ENCODE results near the gene GATM.

GATM gene

DNA sequence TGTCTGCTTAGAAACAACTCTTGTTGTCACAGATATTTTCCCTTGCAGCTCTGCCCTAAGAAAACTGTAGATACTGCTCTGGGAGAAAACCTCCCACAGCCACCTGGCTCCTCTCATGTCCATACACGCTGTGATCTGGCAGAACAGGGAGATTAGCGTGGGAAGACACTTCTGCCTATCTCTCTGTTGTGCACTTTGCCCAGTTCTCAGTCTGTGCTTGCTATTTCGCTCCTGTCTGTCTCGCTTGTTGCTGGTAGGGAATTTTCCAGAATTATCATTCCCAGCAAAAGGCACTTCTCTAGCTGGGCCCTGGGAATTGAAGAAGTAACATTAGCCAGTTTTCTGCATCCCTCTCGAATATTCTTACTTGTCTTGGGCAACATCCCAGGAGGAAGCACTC is 8.1 kb upstream of the GATM start:
- ChIA-PET POLR2A (interaction anchor here (0.9 to 2.7 kb wide), 2 partner anchors 10 to 16 kb away, joined by 3 to 7 read pairs; a partner anchor contains a TSS), CTCF (interaction anchor here (0.6 to 0.7 kb wide), 2 partner anchors 14 to 274 kb away, joined by 3 to 4 read pairs; no protein-coding TSS in a partner anchor)
- TF ChIP-seq SUZ12 (IDR thresholded peaks at IDR 0.05) (no peak), FOXM1 (IDR thresholded peaks at IDR 0.05; ENCODE audit: borderline replicate concordance) (no peak), BHLHE40 (IDR thresholded peaks at IDR 0.05; ENCODE audit: borderline replicate concordance) (no peak), FOXK2 (IDR thresholded peaks at IDR 0.05) (no peak), TARDBP (IDR thresholded peaks at IDR 0.05) (no peak), HDGF (IDR thresholded peaks at IDR 0.05; ENCODE audit: borderline replicate concordance) (no peak), ZNF384 (IDR thresholded peaks at IDR 0.05) (no peak), FOXA1 (IDR thresholded peaks at IDR 0.05) (no peak), SP1 (IDR thresholded peaks at IDR 0.05) (no peak), ARNT (IDR thresholded peaks at IDR 0.05) (no peak), CTBP1 (IDR thresholded peaks at IDR 0.05; ENCODE audit: borderline replicate concordance) (no peak), L3MBTL2 (conservative IDR thresholded peaks at IDR 0.05) (no peak)

DNA sequence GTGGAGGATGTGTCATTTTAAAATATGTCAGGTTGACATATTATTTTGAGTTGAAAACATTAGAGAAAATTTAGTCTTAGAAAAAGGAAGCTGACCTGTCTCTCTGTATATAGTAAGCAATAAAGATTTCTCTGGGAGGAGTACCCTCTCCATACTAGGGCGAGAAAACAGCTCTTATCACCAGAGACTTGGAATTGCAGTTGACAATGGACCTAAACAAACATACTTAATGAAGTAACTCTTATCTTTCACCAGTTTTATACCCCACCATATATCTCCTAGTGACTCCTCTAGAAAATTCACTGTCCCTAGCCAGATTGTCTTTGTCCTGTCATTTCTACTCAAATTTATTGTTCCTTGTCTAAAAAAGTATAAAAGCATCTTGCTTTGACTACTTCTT is 7.2 kb upstream of the GATM start:
- no peak for TF ChIP-seq L3MBTL2 (conservative IDR thresholded peaks at IDR 0.05)
- ChIA-PET CTCF (no interaction called here), POLR2A (interaction anchor here (2.7 kb wide), 1 partner anchor 17 kb away, joined by 7 read pairs; a partner anchor contains a TSS)
- no peak for DNase-seq (ENCODE audit: extremely low spot score)

More for the DNA sequence above, 8.1 kb upstream of the GATM start:
- DNase-seq (ENCODE audit: extremely low spot score) = no peak

GRCh38 chr15:45384700-45385099 is 6.4 kb upstream of the GATM start:
- ChIA-PET POLR2A (interaction anchor here (2.7 kb wide), 1 partner anchor 17 kb away, joined by 7 read pairs; a partner anchor contains a TSS), CTCF (no interaction called here)
- no peak for DNase-seq (ENCODE audit: extremely low spot score)
- TF ChIP-seq FOXK2 (IDR thresholded peaks at IDR 0.05) (no peak), SP1 (IDR thresholded peaks at IDR 0.05) (no peak), FOXA1 (IDR thresholded peaks at IDR 0.05) (no peak), NFRKB (IDR thresholded peaks at IDR 0.05) (no peak), CTBP1 (IDR thresholded peaks at IDR 0.05; ENCODE audit: borderline replicate concordance) (no peak), FOXM1 (IDR thresholded peaks at IDR 0.05; ENCODE audit: borderline replicate concordance) (no peak), BHLHE40 (IDR thresholded peaks at IDR 0.05; ENCODE audit: borderline replicate concordance) (no peak), TARDBP (IDR thresholded peaks at IDR 0.05) (no peak), LEF1 (IDR thresholded peaks at IDR 0.05; ENCODE audit: borderline replicate concordance) (no peak), ZNF384 (IDR thresholded peaks at IDR 0.05) (no peak), ELF4 (IDR thresholded peaks at IDR 0.05) (no peak), ARNT (IDR thresholded peaks at IDR 0.05) (no peak), HDGF (IDR thresholded peaks at IDR 0.05; ENCODE audit: borderline replicate concordance) (no peak), L3MBTL2 (conservative IDR thresholded peaks at IDR 0.05) (no peak), SUZ12 (IDR thresholded peaks at IDR 0.05) (no peak)
- TF ChIP-seq, protein P1, sequence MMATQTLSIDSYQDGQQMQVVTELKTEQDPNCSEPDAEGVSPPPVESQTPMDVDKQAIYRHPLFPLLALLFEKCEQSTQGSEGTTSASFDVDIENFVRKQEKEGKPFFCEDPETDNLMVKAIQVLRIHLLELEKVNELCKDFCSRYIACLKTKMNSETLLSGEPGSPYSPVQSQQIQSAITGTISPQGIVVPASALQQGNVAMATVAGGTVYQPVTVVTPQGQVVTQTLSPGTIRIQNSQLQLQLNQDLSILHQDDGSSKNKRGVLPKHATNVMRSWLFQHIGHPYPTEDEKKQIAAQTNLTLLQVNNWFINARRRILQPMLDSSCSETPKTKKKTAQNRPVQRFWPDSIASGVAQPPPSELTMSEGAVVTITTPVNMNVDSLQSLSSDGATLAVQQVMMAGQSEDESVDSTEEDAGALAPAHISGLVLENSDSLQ (IDR thresholded peaks at IDR 0.05) = no peak

- DNase-seq (ENCODE audit: extremely low spot score) = no peak
- ChIA-PET CTCF (no interaction called here), POLR2A (no interaction called here)
- TF ChIP-seq LEF1 (IDR thresholded peaks at IDR 0.05; ENCODE audit: borderline replicate concordance) = no peak
- TF ChIP-seq HDGF (IDR thresholded peaks at IDR 0.05; ENCODE audit: borderline replicate concordance) = no peak
- TF ChIP-seq FOXM1 (IDR thresholded peaks at IDR 0.05; ENCODE audit: borderline replicate concordance) = no peak
These were observed 544 bp upstream of the GATM start for GRCh38 chr15:45378913-45379262.

GRCh38 chr15:45377609-45378148 is 665 bp downstream of the GATM start:
- ChIA-PET POLR2A (no interaction called here), CTCF (no interaction called here)
- TF ChIP-seq NFRKB (IDR thresholded peaks at IDR 0.05) = no peak
- TF ChIP-seq SP1 (IDR thresholded peaks at IDR 0.05) = no peak
- TF ChIP-seq TARDBP (IDR thresholded peaks at IDR 0.05) = no peak
- no peak for TF ChIP-seq ELF4 (IDR thresholded peaks at IDR 0.05)
- no peak for TF ChIP-seq ARNT (IDR thresholded peaks at IDR 0.05)
- DNase-seq (ENCODE audit: extremely low spot score) = no peak

- CTCF ChIA-PET = no interaction called here
- POLR2A ChIA-PET = interaction anchor here (1.1 kb wide), 1 partner anchor 9 kb away, joined by 3 read pairs; no protein-coding TSS in a partner anchor
- TF ChIP-seq BHLHE40 (IDR thresholded peaks at IDR 0.05; ENCODE audit: borderline replicate concordance) = no peak
- TF ChIP-seq ZNF384 (IDR thresholded peaks at IDR 0.05) = no peak
- no peak for TF ChIP-seq ARNT (IDR thresholded peaks at IDR 0.05)
- no peak for TF ChIP-seq CTBP1 (IDR thresholded peaks at IDR 0.05; ENCODE audit: borderline replicate concordance)
- TF ChIP-seq LEF1 (IDR thresholded peaks at IDR 0.05; ENCODE audit: borderline replicate concordance) = no peak
- TF ChIP-seq, protein P1 (IDR thresholded peaks at IDR 0.05) = no peak
- DNase-seq (ENCODE audit: extremely low spot score) = no peak
These were observed 1.3 kb downstream of the GATM start for GRCh38 chr15:45376967-45377608.

DNA sequence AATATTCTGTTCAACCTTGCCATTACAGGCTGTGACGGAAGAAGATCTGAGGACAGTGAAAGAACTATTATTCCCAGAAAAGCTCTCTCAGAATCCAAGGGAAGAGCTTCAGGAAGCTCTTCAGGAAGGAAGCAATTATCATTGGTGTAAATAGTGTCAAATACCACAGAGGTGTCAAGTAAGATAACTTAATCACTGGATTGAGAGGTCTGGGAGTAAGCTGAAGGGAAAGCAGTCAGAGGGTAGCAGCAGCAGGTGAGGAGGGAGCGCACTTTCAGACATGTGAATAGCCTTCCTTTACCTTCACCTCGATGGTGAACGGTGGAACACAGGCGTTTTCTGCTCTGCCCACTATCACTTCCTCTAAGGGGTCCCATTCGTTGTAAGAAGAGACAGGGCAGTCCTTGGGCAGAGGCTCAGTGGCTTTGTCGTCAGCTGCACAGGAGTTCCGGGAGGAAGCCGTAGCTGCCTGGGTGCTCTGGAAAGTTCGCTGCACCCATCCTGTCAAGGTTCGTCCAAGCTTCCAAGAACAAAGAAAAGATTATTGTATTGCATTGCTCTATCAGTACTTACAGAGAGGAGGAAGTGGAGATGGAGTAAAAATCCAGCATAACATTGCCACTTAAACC is 1.9 kb downstream of the GATM start:
- DNase-seq (ENCODE audit: extremely low spot score) = no peak
- ChIA-PET CTCF (no interaction called here), POLR2A (interaction anchor here (1.1 kb wide), 1 partner anchor 10 kb away, joined by 3 read pairs; no protein-coding TSS in a partner anchor)
- TF ChIP-seq BHLHE40 (IDR thresholded peaks at IDR 0.05; ENCODE audit: borderline replicate concordance) (no peak), L3MBTL2 (conservative IDR thresholded peaks at IDR 0.05) (no peak)

All from HEK293T (cell line).